LoVo (cell line): ENCODE data around the gene OLFM2.
"Not testable (repeated sequence)": the region's sequence is repeated elsewhere in the genome, so short reads cannot be mapped to it uniquely, and the experiment has no call there.

Source experiments
- DNase-seq: peaks from one replicate; pipeline ENCODE4 v3.0.0-alpha.2; 2016; ENCODE audit warnings: low spot score

The OLFM2 gene

GRCh38 chr19:9861503-9861902 is 74.8 kb downstream of the OLFM2 start:
- DNase-seq = no peak

GRCh38 chr19:9860407-9860806 is 75.9 kb downstream of the OLFM2 start:
- no peak for DNase-seq

DNA sequence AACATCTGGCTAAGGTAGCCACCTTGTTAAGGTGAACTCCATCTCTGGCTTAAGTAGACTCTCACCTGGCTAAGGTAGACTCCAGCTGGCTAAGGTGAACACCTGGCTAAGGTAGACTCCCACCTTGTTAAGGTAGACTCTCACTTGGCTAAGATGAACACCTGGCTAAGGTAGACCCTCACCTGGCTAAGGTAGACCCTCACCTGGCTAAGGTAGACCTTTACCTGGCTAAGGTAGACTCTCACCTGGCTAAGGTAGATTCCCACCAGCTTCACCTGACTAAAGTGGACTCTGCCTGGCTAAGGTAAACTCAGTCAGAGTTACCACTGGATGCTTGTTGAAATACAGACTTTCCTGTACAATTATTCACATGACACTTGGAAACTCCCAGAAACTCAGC is 77.5 kb downstream of the OLFM2 start:
- DNase-seq = no peak

DNA sequence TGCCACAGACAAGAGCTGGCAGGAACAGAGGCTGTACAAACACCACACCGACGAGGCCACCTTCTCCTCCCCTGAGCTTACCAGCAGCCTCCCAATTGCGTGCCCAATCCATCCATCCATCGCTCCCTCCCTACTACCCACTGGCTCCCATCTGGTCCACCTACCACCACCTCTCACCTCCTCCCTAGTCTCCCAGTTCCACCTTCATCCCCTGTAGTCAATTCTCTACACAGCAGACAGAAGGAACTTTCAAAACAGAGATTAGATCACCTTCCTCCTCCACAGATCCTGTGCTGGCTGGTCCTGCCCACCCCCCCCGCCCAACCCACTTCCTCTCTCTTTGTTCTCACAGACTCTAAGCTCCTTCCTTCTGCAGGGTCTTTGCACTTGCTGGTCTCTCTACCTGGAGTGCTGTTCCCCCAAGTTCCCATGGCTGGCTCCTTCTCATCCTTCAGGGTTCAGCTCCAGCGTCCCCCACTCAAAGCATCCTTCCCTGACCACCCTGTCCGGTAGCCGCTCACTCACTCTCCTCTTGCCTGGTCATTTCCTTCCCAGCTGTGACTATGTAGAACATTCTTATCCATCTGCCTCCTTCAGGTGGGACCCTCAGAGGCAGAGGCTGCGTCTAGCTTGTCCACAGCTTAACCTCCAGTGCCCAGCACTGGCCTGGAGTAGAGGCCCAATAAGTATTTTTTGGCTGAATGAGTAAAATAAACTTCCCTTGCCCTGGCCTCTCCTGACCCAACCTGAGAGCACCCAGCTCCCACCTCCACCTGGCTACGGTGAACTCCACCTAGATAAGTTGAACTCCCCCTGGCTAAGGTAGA is 78.2 kb downstream of the OLFM2 start:
- no peak for DNase-seq

- DNase-seq = no peak
Observed at GRCh38 chr19:9857076-9857721, 79.1 kb downstream of the OLFM2 start.

DNA sequence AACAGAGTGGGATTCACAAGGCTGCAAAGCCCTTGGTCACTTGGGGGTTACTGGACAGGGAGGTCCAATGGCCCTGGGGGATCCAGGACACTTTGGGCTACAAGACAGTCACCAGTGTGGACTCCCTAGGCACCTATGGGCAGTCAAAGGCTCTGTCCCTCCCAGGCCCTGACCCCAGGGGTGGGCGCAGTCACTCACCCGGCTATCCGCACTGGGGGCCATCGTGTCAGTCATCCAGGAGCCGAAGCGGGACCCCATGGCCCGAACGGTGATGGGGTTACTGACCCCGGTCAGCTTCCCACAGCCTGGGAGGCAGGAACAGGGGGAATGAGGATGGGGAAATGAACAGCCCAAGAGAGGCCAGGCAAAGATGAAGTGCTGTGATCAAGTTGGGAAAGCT is 79.7 kb downstream of the OLFM2 start:
- DNase-seq = no peak

- DNase-seq = no peak
Observed at GRCh38 chr19:9854282-9854846, 82.0 kb downstream of the OLFM2 start.

- DNase-seq = no peak
Observed at GRCh38 chr19:9850235-9850959, 85.9 kb downstream of the OLFM2 start.

- DNase-seq = no peak
Observed at GRCh38 chr19:9849791-9850190, 86.5 kb downstream of the OLFM2 start.

DNA sequence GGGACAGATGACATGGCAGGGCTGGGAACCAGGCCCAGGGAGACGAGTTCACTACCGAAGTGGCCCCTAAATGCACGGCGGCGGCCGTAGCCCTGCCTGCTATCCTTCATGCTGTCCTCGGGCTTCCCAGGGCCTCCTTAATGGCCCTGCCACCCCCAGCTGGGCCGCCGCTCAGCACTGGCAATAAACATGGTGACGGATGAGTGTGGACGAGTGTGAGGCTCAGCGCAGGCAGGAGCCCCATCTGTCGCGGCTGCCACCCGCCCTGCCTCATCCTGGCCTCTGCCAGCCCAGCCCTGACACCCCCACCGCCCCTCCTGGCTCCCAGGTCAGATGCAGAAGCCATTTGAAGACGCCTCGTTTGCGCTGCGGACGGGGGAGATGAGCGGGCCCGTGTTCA is 87.6 kb downstream of the OLFM2 start:
- no peak for DNase-seq

DNA sequence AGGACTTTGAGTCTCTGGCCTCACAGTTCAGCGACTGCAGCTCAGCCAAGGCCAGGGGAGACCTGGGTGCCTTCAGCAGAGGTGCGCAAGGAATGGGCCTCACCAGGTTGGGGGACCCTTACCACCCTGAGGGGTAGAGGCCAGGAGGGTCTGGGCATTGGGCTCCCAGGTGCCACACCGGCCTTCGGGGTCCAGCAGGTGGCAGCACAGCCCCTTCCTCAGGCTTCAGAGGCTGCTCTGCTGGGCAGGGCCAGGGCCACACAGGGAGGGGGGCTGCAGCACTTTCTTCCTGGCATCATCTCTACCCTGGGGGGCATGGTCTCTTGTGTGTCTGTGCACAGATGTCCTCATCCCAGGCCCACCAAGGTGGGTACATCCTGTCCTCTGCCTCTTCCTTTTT is 88.3 kb downstream of the OLFM2 start:
- no peak for DNase-seq

DNA sequence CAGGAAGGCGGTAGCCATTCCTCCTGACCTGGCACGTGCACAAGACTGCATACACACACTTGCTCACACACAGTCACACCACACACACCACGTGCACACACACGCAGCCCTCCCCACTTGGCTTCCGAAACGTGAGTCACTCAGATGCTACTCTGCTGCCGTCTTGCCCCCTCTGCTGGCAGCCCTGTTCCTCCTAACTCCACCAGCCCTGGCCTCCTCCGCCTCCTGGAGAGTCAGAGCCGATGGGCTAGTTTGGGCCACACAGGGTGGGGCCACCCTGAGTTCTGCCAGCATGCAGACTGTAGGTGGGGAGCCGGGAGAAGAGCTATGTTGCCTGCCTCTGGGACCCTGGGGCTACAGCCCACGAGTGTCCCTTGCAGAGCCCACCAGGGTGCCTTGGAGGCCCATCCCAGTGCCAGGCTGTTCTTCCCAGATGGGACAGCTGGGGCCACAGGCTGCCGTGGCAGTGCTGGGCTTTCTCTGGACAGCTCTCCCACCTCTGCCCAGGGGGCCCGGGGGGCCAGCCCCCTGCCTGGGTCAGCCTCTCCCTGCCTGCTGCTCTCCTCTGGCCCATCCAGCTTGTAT is 89.1 kb downstream of the OLFM2 start:
- no peak for DNase-seq

- not testable (repeated sequence) for DNase-seq
Observed at GRCh38 chr19:9843626-9844273, 92.6 kb downstream of the OLFM2 start.

- DNase-seq = no peak
Observed at GRCh38 chr19:9842834-9843625, 93.3 kb downstream of the OLFM2 start.

- no peak for DNase-seq
Observed at GRCh38 chr19:9839415-9839814, 96.9 kb downstream of the OLFM2 start.

DNA sequence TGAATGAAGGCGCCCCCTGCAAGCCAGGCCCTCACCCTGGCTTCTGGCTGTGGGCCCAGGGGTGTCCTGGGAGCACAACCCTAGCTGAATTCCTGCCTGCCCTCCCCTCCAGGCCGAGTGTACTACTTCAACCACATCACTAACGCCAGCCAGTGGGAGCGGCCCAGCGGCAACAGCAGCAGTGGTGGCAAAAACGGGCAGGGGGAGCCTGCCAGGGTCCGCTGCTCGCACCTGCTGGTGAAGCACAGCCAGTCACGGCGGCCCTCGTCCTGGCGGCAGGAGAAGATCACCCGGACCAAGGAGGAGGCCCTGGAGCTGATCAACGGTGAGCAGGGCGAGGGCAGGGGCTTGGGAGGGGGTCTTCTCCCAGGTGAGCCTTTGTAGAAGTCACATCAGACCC is 98.0 kb downstream of the OLFM2 start:
- no peak for DNase-seq

- peak; percentile 12 for DNase-seq
Observed at GRCh38 chr19:9836021-9836420, 100.3 kb downstream of the OLFM2 start.

GRCh38 chr19:9835507-9835949 is 100.8 kb downstream of the OLFM2 start:
- DNase-seq = no peak

DNA sequence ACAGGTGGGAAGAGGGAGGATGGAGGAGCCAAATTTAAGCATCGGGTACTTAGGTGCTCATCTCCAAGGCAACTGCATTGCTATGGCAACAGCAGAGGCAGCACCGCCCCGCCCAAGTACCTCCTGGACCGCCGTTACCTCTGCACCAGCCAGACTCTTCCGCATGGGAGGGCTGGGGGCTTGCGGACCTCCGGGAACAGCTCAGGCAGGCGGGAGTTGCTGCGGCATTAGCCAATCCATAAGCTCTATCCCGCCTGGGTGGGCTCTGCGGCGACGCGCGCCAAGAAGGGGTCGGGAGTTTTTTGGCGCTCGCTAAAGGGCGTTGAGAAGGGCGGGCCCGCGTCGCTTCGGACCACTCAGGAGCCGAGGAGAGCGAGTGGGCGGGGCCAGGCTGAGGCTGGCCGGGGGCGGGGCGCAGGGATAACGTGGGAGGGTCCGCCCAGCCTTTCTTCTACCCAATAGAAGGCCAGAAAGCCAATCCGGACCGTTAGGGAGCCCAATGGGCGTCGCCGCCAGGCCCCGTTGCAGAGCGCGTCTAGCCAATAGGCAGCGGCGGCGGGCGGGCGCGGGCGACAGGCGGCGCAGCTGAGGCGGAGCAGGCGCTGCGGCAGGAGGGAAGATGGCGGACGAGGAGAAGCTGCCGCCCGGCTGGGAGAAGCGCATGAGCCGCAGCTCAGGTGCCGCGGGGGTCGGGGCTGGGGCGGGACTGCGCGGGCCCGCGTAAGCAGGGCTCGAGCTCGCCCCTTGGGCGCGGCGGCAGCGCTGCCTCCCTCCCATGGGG is 101.4 kb downstream of the OLFM2 start, which contains the start of gene PIN1:
PIN1 (plus strand) TSS at position 593 of the 781 bp plus-strand sequence; CDS start at position 620, 27 bp downstream.
- DNase-seq = peak; percentile 98

- no peak for DNase-seq
Observed at GRCh38 chr19:9834307-9834725, 102.0 kb downstream of the OLFM2 start.
